GM12892 (cell line): Measurements from ENCODE around the gene RADIL.

Source experiments
- POLR2A ChIP-seq: IDR thresholded peaks from 2 replicates; pipeline ENCODE4 v1.6.1; 2011; ENCODE audit warnings: low read depth, low read length, control low read depth
- POLR2AphosphoS5 ChIP-seq: IDR thresholded peaks from 2 replicates; pipeline ENCODE4 v1.6.1; 2011; ENCODE audit warnings: low read depth, low read length, control low read depth

GRCh38 chr7:4849390-4849789 is 34.1 kb downstream of the RADIL start:
- no peak for TF ChIP-seq POLR2AphosphoS5
- no peak for TF ChIP-seq POLR2A
